ENCODE measurements around the gene TRABD.

Gene TRABD

GRCh38 chr22:50180727-50181521 is 4.8 kb upstream of the TRABD start:
- Histone ChIP-seq H3F3A (ENCODE audit: insufficient read depth, low read length) (no peaks in the 10 kb centered on the region), H4K20me1 (ENCODE audit: insufficient read depth, low read length) (no peaks in the 10 kb centered on the region), H3K79me2 (ENCODE audit: low read length) (0 out of 2 replicates have a peak, but pooled peaks cover 3% of the 10 kb centered on the region), H3K4me3 (ENCODE audit: low read length) (no peak overlapping the region), H3K27me3 (replicated peaks; ENCODE audit: insufficient read depth, low read length) (peaks cover 4% of the 10 kb centered on the region; the same call in 1 of the 2 replicates), H3K4me2 (ENCODE audit: low read depth, low read length) (no peak overlapping the region), H3K9me3 (replicated peaks; ENCODE audit: insufficient read depth, low read length) (no peaks in the 10 kb centered on the region), H3K4me1 (ENCODE audit: low read length) (peaks cover 5% of the 10 kb centered on the region; the same call in 1 of the 2 replicates), H3K36me3 (replicated peaks; ENCODE audit: insufficient read depth, low read length) (no peaks in the 10 kb centered on the region), H3K9me2 (replicated peaks; ENCODE audit: insufficient read depth, low read length) (no peaks in the 10 kb centered on the region), H2AFZ (ENCODE audit: low read length) (no peak overlapping the region), H3K9ac (ENCODE audit: low read length) (no peak overlapping the region), H3K27ac (ENCODE audit: low read length) (no peak overlapping the region)
- TF ChIP-seq CTCF (IDR thresholded peaks at IDR 0.05; ENCODE audit: low read length): no peak
- TF ChIP-seq EZH2 (optimal IDR thresholded peaks at IDR 0.05; ENCODE audit: low read depth, low read length): no peak
- no peak for TF ChIP-seq EZH2phosphoT487 (IDR thresholded peaks at IDR 0.05; ENCODE audit: low read length)
- DNase-seq: no peak

- Histone ChIP-seq H3K27ac (ENCODE audit: low read length) (no peak overlapping the region), H3K79me2 (ENCODE audit: low read length) (peaks cover 18% of the 10 kb centered on the region), H3K9me3 (replicated peaks; ENCODE audit: insufficient read depth, low read length) (no peaks in the 10 kb centered on the region), H3F3A (ENCODE audit: insufficient read depth, low read length) (peaks cover 10% of the 10 kb centered on the region), H3K4me1 (ENCODE audit: low read length) (peaks cover 11% of the 10 kb centered on the region), H2AFZ (ENCODE audit: low read length) (no peak overlapping the region), H3K27me3 (replicated peaks; ENCODE audit: insufficient read depth, low read length) (peaks cover 4% of the 10 kb centered on the region; the same call in 1 of the 2 replicates), H3K4me3 (ENCODE audit: low read length) (no peak overlapping the region), H3K4me2 (ENCODE audit: low read depth, low read length) (no peak overlapping the region), H3K36me3 (replicated peaks; ENCODE audit: insufficient read depth, low read length) (no peaks in the 10 kb centered on the region), H3K9ac (ENCODE audit: low read length) (no peak overlapping the region), H4K20me1 (ENCODE audit: insufficient read depth, low read length) (no peaks in the 10 kb centered on the region), H3K9me2 (replicated peaks; ENCODE audit: insufficient read depth, low read length) (no peaks in the 10 kb centered on the region)
- TF ChIP-seq CTCF (IDR thresholded peaks at IDR 0.05; ENCODE audit: low read length): no peak
- no peak for TF ChIP-seq EZH2 (optimal IDR thresholded peaks at IDR 0.05; ENCODE audit: low read depth, low read length)
- no peak for TF ChIP-seq EZH2phosphoT487 (IDR thresholded peaks at IDR 0.05; ENCODE audit: low read length)
- no peak for DNase-seq
Observed at GRCh38 chr22:50182176-50183081, 3.3 kb upstream of the TRABD start.

- Histone ChIP-seq H3K27me3 (replicated peaks; ENCODE audit: insufficient read depth, low read length) (peaks cover 4% of the 10 kb centered on the region; the same call in 1 of the 2 replicates), H3K4me1 (ENCODE audit: low read length) (peaks cover 15% of the 10 kb centered on the region), H3K9me2 (replicated peaks; ENCODE audit: insufficient read depth, low read length) (no peaks in the 10 kb centered on the region), H3F3A (ENCODE audit: insufficient read depth, low read length) (peaks cover 14% of the 10 kb centered on the region), H3K27ac (ENCODE audit: low read length) (no peak overlapping the region), H3K9ac (ENCODE audit: low read length) (no peak overlapping the region), H3K9me3 (replicated peaks; ENCODE audit: insufficient read depth, low read length) (no peaks in the 10 kb centered on the region), H4K20me1 (ENCODE audit: insufficient read depth, low read length) (no peaks in the 10 kb centered on the region), H2AFZ (ENCODE audit: low read length) (no peak overlapping the region), H3K4me2 (ENCODE audit: low read depth, low read length) (no peak overlapping the region), H3K79me2 (ENCODE audit: low read length) (peaks cover 26% of the 10 kb centered on the region), H3K36me3 (replicated peaks; ENCODE audit: insufficient read depth, low read length) (no peaks in the 10 kb centered on the region), H3K4me3 (ENCODE audit: low read length) (no peak overlapping the region)
- no peak for DNase-seq
- TF ChIP-seq EZH2 (optimal IDR thresholded peaks at IDR 0.05; ENCODE audit: low read depth, low read length): no peak
- no peak for TF ChIP-seq CTCF (IDR thresholded peaks at IDR 0.05; ENCODE audit: low read length)
- TF ChIP-seq EZH2phosphoT487 (IDR thresholded peaks at IDR 0.05; ENCODE audit: low read length): no peak
Observed at GRCh38 chr22:50183141-50183971, 2.4 kb upstream of the TRABD start.
